Liver (tissue), 3 donors: ENCODE results near the gene TAF4.

ENCODE experiments used
- ATF3 ChIP-seq: IDR thresholded peaks from 2 replicates; pipeline ENCODE4 v1.6.1; 2016; ENCODE audit warnings: antibody characterized with exemption
- CTCF ChIP-seq: fragments of 150-350 bp; IDR thresholded peaks from 2 replicates; pipeline ENCODE4 v1.5.1; 2017; ENCODE audit warnings: improper control_type of control experiment, low read depth, low read length; ENCODE audit not compliant: missing input control
- EGR1 ChIP-seq, 2 donors: IDR thresholded peaks; 2 replicates each; pipeline ENCODE4 v1.6.1; 2016 to 2018; ENCODE audit warnings: antibody characterized with exemption in 2 of 2, low read depth in 2 of 2
- GABPA ChIP-seq, 2 donors: IDR thresholded peaks in 1 of 2; conservative IDR thresholded peaks in 1 of 2; 2 replicates each; pipeline ENCODE4 v1.6.1; 2016; ENCODE audit warnings: antibody characterized with exemption in 2 of 2, mild to moderate bottlenecking in 1 of 2, moderate library complexity in 1 of 2
- HNF4A ChIP-seq, 2 donors: conservative IDR thresholded peaks; 2 replicates each; pipeline ENCODE4 v1.6.1; 2016; ENCODE audit warnings: antibody characterized with exemption in 2 of 2, mild to moderate bottlenecking in 2 of 2
- JUND ChIP-seq, 2 donors: IDR thresholded peaks; 2 replicates each; pipeline ENCODE4 v1.6.1; 2016; ENCODE audit warnings: antibody characterized with exemption in 2 of 2
- MAX ChIP-seq: IDR thresholded peaks from 2 replicates; pipeline ENCODE4 v1.6.1; 2016; ENCODE audit warnings: antibody characterized with exemption
- NR2F2 ChIP-seq: IDR thresholded peaks from 2 replicates; pipeline ENCODE4 v1.6.1; 2016; ENCODE audit warnings: antibody characterized with exemption
- RAD21 ChIP-seq, 2 donors: IDR thresholded peaks; 2 replicates each; pipeline ENCODE4 v1.6.1; 2016; ENCODE audit warnings: antibody characterized with exemption in 2 of 2, mild to moderate bottlenecking in 2 of 2
- REST ChIP-seq: IDR thresholded peaks from 2 replicates; pipeline ENCODE4 v1.6.1; 2016; ENCODE audit warnings: antibody characterized with exemption, mild to moderate bottlenecking
- YY1 ChIP-seq: IDR thresholded peaks from 2 replicates; pipeline ENCODE4 v1.6.1; 2016; ENCODE audit warnings: antibody characterized with exemption, mild to moderate bottlenecking
- ZBTB33 ChIP-seq: IDR thresholded peaks from 2 replicates; pipeline ENCODE4 v1.6.1; 2016; ENCODE audit warnings: antibody characterized with exemption
- donor health status: healthy.
- donor health status: healthy.

- TF ChIP-seq REST (no peak), HNF4A (conservative IDR thresholded peaks at IDR 0.05) (no peak), CTCF (no peak), ATF3 (no peak), GABPA (IDR thresholded peaks at IDR 0.05 in 1 of 2, conservative IDR thresholded peaks at IDR 0.05 in 1 of 2) (no peak), YY1 (no peak), MAX (no peak), NR2F2 (no peak), EGR1 (IDR thresholded peaks at IDR 0.05; ENCODE audit: low read depth in 2 of 2) (no peak), RAD21 (IDR thresholded peaks at IDR 0.05) (no peak), ZBTB33 (no peak), JUND (IDR thresholded peaks at IDR 0.05) (no peak)
Measured at GRCh38 chr20:61926796-61927192, 138.9 kb downstream of the TAF4 start.
